Myocyte (in vitro differentiated cells): ENCODE data around the gene PIK3CD. TPM values are rescaled to one million over a fixed set of nuclear protein-coding genes. Genes with fewer than 3 reads are reported as not detected.
"Not testable (repeated sequence)": the region's sequence is repeated elsewhere in the genome, so short reads cannot be mapped to it uniquely, and the experiment has no call there.

Source experiments
- DNase-seq: peaks from one replicate; pipeline ENCODE4 v3.0.0-alpha.2; 2012; ENCODE audit warnings: low read depth
- total RNA-seq: library from RNA; depleted of rRNA; stranded (reverse); fragments of >200 nt; gene quantifications from 2 replicates; pipeline ENCODE4 v1.2.3, GENCODE V29; 2014

The PIK3CD gene
- total RNA-seq, 1 donor from 2014 or later, result 7.0 TPM

GRCh38 chr1:9653491-9654050 is 2.0 kb downstream of the PIK3CD start:
- no peak for DNase-seq

- DNase-seq, result no peak
Measured at GRCh38 chr1:9654051-9654833, 2.7 kb downstream of the PIK3CD start.

DNA sequence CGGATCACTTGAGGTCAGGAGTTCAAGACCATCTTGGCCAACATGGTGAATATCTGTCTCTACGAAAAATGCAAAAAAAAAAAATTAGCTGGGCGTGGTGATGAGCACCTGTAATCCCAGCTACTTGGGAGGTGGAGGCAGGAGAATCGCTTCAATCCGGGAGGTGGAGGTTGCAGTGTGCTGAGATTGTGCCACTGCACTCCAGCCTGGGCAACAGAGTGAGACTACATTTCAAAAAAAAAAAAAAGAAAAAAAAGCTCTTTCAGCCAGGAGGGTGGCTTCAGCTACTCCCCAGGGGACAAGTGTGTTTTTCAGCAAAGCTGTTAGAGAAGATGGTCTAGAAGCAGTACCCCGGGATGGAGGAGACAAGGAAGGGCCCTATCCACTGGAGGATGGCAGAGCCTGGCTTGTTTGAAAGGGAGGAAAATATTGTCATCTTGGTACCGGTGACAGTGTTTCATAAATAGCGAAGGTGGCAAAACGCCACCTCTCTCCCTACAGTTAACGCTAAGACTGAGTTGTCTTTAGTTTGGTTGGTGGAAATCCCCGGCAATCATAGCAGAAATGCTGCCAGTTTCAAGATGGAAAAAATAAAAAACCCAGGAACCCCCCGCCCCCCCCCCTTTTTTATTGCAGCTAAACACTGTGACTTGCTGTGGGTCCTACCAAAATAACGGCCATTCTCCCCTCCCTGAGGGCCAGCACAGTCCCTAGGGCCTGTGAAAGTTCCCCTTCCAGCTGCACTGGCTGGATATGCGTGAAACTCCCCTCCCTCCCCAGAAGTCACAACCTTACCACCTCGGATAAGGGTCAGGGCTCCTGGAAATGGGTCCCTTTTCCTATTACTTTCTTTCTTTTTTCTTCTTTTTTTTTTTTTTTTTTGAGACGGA is 3.5 kb downstream of the PIK3CD start:
- no peak for DNase-seq

GRCh38 chr1:9655836-9656235 is 4.3 kb downstream of the PIK3CD start:
- no peak for DNase-seq

- no peak for DNase-seq
Measured at GRCh38 chr1:9657521-9658032, 6.0 kb downstream of the PIK3CD start.

GRCh38 chr1:9658199-9658598 is 6.7 kb downstream of the PIK3CD start:
- no peak for DNase-seq

DNA sequence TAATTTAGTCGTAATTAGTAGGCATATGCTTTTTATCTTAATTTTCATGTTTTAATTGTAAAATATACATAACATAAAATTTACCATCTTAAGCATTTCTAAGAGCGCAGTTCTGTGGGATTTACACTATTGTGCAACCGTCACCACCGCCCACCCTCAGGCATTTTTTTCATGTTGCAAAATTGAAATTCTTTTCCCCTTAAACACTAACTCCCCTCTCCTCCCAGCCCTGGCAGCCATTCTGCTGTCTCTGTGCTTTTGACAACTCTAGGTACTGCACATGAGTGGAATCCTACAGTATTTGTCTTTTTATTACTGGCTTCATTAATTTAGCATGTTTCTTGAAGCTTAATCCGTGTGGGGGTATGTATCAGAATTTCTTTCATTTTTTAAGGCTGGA is 7.8 kb downstream of the PIK3CD start:
- DNase-seq, result no peak

GRCh38 chr1:9663257-9663656 is 11.7 kb downstream of the PIK3CD start:
- no peak for DNase-seq

GRCh38 chr1:9665193-9665592 is 13.7 kb downstream of the PIK3CD start:
- no peak for DNase-seq

- no peak for DNase-seq
Measured at GRCh38 chr1:9668080-9668479, 16.5 kb downstream of the PIK3CD start.

DNA sequence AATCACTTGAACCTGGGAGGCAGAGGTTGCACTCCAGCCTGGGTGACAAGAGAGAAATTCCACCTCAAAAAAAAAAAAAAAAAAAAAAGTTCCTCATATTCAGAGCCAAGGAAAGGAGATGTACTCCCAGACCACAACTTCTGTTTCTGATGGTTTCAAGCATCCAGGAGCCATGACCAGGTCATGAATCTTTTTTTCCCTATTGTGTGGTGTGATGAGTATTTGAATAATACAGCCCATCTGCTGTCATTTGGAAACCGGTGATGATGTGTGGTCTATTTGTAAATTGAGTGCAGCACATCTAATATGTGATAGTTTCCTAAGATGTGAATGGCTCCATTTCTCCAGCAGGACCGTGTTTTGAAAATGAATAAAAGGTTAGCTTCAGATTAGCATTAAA is 18.6 kb downstream of the PIK3CD start:
- DNase-seq, result no peak

- DNase-seq, result peak; percentile 79
Measured at GRCh38 chr1:9671377-9672140, 20.0 kb downstream of the PIK3CD start.

DNA sequence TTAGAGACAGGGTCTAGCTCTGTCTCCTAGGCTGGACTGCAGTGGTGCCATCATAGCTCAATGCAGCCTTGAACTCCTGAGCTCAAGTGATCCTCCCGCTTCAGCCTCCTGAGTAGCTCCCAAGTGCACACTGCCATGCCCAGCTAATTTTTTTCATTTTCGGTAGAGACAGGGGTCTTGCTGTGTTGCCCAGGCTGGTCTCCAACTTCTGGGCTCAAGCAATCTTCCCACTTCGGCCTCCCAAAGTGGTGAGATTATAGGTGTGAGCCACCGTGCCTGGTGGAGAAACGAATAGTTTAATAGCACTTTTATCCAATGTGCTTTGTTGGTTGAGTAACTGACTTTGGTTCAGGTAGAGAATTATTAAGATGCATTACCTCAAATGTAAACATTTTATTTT is 20.9 kb downstream of the PIK3CD start:
- DNase-seq, result no peak

DNA sequence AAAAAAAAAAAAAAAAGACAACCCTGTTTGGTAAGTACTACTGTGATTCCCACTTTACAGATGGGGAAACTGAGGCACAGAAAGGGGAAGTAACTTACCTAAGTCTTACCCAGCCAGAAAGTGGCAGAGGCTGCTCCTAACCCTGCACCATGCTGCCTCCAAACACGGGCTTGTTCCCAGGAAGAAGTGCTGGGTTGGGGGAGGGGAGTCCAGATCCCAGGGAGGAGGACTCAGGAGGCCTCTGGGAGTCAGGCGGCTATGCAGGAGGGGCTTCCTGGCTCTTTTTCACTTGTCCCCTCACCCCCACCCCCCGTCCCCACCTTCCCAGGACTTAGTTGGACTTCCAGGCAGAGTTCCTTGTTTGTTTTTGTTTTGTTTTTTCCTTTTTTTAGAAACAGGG is 23.9 kb downstream of the PIK3CD start:
- no peak for DNase-seq

DNA sequence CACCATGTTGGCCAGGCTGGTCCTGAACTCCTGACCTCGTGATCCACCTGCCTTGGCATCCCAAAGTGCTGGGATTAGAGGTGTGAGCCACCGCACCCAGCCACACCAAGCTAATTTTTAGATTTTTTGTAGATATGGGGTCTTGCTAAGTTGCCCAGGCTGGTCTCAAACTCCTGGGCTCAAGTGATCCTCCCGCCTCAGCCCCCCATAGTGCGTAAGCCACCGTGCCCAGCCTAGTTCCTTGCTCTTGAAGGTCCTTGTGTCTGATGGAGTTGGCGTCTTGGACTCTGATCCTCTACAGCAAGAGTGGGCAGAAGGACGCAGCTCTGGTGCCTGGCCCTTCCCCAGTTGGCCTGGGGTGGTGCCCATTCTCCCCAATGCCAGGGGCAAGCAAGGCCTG is 24.6 kb downstream of the PIK3CD start:
- DNase-seq, result not testable (repeated sequence)

DNA sequence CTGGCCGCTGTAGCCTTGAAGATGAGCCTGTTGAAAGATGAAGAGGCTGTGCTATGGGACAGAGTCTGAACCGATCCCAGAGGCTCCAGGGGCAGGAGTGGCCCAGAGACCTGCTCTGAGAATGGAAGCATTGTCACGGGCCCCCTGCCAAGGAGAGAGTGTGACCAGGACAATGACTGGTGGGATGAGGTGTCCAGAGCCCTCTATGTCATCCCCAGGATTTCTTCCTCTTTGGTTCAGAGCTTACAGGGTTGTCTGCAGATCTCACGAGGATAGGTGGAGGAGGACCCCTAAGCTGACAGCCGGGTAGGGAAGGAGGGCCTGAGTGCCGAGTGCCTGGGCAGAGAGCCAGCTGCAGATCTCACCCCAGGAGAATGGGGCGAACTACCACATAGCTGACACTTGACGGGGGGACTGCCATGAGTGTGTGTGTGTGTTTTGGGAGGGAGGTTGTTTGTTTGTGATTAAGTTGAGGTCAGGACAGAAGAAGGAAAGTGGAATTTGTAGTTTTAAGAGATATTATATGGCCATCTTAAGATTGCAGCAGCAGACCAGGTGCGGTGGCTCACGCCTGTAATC is 25.4 kb downstream of the PIK3CD start:
- no peak for DNase-seq

- DNase-seq, result no peak
Measured at GRCh38 chr1:9680091-9680490, 28.6 kb downstream of the PIK3CD start.

GRCh38 chr1:9680828-9681227 is 29.3 kb downstream of the PIK3CD start:
- no peak for DNase-seq

GRCh38 chr1:9684801-9685200 is 33.3 kb downstream of the PIK3CD start:
- DNase-seq, result no peak

GRCh38 chr1:9687120-9687873 is 35.8 kb downstream of the PIK3CD start:
- DNase-seq, result peak; percentile 64
